ENCODE results near the gene UBN2.

DNA sequence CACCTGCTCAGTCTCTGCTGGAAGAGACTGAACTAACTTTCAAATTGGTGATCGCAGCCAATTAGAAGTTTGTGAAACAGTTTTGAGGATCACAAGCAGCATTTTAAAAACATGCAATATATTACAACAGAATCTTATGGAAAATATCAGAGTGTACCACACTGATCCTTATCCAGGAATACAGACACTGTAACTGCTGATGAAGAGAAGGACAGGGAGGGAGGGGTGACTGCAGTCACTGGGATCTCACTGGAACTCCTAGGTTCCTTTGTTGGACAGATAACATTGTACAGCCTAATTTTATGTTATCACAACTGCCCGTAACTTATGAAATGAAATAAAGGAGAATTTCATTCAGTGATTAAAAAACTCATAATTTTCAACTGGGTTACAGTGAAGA, 6.8 kb upstream of the UBN2 start:
- TF ChIP-seq, protein P1, sequence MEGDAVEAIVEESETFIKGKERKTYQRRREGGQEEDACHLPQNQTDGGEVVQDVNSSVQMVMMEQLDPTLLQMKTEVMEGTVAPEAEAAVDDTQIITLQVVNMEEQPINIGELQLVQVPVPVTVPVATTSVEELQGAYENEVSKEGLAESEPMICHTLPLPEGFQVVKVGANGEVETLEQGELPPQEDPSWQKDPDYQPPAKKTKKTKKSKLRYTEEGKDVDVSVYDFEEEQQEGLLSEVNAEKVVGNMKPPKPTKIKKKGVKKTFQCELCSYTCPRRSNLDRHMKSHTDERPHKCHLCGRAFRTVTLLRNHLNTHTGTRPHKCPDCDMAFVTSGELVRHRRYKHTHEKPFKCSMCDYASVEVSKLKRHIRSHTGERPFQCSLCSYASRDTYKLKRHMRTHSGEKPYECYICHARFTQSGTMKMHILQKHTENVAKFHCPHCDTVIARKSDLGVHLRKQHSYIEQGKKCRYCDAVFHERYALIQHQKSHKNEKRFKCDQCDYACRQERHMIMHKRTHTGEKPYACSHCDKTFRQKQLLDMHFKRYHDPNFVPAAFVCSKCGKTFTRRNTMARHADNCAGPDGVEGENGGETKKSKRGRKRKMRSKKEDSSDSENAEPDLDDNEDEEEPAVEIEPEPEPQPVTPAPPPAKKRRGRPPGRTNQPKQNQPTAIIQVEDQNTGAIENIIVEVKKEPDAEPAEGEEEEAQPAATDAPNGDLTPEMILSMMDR (IDR thresholded peaks at IDR 0.05) = no peak
- TF ChIP-seq POLR2A (IDR thresholded peaks at IDR 0.05) = no peak
